ENCODE measurements around the gene AFP.

DNA sequence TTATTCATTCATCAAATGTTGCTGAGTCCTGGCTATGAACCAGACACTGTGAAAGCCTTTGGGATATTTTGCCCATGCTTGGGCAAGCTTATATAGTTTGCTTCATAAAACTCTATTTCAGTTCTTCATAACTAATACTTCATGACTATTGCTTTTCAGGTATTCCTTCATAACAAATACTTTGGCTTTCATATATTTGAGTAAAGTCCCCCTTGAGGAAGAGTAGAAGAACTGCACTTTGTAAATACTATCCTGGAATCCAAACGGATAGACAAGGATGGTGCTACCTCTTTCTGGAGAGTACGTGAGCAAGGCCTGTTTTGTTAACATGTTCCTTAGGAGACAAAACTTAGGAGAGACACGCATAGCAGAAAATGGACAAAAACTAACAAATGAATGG lies 1.7 kb upstream of the AFP start:
- TF ChIP-seq SIN3A (IDR thresholded peaks at IDR 0.05; ENCODE audit: borderline replicate concordance, insufficient read depth, low read length) (no peak), POLR2AphosphoS5 (IDR thresholded peaks at IDR 0.05; ENCODE audit: low read depth, low read length) (no peak), TAF1 (IDR thresholded peaks at IDR 0.05; ENCODE audit: borderline replicate concordance, insufficient read depth, low read length) (no peak), FOXP2 (optimal IDR thresholded peaks at IDR 0.05; ENCODE audit: borderline replicate concordance, extremely low read depth, extremely low read length, insufficient read depth) (no peak)
- TF ChIP-seq, protein P1, sequence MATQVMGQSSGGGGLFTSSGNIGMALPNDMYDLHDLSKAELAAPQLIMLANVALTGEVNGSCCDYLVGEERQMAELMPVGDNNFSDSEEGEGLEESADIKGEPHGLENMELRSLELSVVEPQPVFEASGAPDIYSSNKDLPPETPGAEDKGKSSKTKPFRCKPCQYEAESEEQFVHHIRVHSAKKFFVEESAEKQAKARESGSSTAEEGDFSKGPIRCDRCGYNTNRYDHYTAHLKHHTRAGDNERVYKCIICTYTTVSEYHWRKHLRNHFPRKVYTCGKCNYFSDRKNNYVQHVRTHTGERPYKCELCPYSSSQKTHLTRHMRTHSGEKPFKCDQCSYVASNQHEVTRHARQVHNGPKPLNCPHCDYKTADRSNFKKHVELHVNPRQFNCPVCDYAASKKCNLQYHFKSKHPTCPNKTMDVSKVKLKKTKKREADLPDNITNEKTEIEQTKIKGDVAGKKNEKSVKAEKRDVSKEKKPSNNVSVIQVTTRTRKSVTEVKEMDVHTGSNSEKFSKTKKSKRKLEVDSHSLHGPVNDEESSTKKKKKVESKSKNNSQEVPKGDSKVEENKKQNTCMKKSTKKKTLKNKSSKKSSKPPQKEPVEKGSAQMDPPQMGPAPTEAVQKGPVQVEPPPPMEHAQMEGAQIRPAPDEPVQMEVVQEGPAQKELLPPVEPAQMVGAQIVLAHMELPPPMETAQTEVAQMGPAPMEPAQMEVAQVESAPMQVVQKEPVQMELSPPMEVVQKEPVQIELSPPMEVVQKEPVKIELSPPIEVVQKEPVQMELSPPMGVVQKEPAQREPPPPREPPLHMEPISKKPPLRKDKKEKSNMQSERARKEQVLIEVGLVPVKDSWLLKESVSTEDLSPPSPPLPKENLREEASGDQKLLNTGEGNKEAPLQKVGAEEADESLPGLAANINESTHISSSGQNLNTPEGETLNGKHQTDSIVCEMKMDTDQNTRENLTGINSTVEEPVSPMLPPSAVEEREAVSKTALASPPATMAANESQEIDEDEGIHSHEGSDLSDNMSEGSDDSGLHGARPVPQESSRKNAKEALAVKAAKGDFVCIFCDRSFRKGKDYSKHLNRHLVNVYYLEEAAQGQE (IDR thresholded peaks at IDR 0.05; ENCODE audit: insufficient read depth in 1 of 2, low read depth in 2 of 2, low read length in 2 of 2), result no peak
